HG02798 (cell line): ENCODE results near the gene IFT88.
A peak's percentile ranks its signal among the peaks of the same experiment; 100 is the strongest.

Experiments
- ATAC-seq: cut with Tn5 transposase; IDR thresholded peaks from one replicate; pipeline ENCODE4 v1.9.1; 2021; ENCODE audit warnings: mild to moderate bottlenecking; ENCODE audit not compliant: unreplicated experiment, poor library complexity

Gene IFT88

GRCh38 chr13:20566898-20567874 is at the start of gene IFT88:
IFT88 (plus strand) TSS chr13:20567157; CDS start chr13:20574386, 7,229 bp downstream.
- peak; percentile 91 for ATAC-seq

GRCh38 chr13:20518660-20519100 is 48.3 kb upstream of the IFT88 start:
- ATAC-seq: no peak

GRCh38 chr13:20519875-20520274 is 47.1 kb upstream of the IFT88 start:
- ATAC-seq: no peak

GRCh38 chr13:20521364-20522115 is 45.4 kb upstream of the IFT88 start:
- ATAC-seq: no peak

GRCh38 chr13:20525144-20525600 is 41.8 kb upstream of the IFT88 start:
- ATAC-seq: peak; percentile 10

- ATAC-seq: peak; percentile 92
Observed at GRCh38 chr13:20525601-20526544, 41.1 kb upstream of the IFT88 start, which contains the start of gene CRYL1. CRYL1 (minus strand) TSS chr13:20525857; CDS start chr13:20525794, 63 bp downstream.

GRCh38 chr13:20526664-20527063 is 40.3 kb upstream of the IFT88 start:
- ATAC-seq: no peak

- ATAC-seq: no peak
Observed at GRCh38 chr13:20528452-20528851, 38.5 kb upstream of the IFT88 start.

- no peak for ATAC-seq
Observed at GRCh38 chr13:20534038-20534608, 32.8 kb upstream of the IFT88 start.

GRCh38 chr13:20536992-20537391 is 30.0 kb upstream of the IFT88 start:
- no peak for ATAC-seq

- ATAC-seq: no peak
Observed at GRCh38 chr13:20544201-20544923, 22.6 kb upstream of the IFT88 start.

GRCh38 chr13:20546556-20546955 is 20.4 kb upstream of the IFT88 start:
- ATAC-seq: no peak

- ATAC-seq: no peak
Observed at GRCh38 chr13:20547479-20547908, 19.5 kb upstream of the IFT88 start.

- no peak for ATAC-seq
Observed at GRCh38 chr13:20550799-20551198, 16.2 kb upstream of the IFT88 start.

- no peak for ATAC-seq
Observed at GRCh38 chr13:20553311-20553710, 13.6 kb upstream of the IFT88 start.

- ATAC-seq: no peak
Observed at GRCh38 chr13:20558982-20559381, 8.0 kb upstream of the IFT88 start.

- ATAC-seq: no peak
Observed at GRCh38 chr13:20559659-20560356, 7.1 kb upstream of the IFT88 start.

- ATAC-seq: no peak
Observed at GRCh38 chr13:20561741-20562140, 5.2 kb upstream of the IFT88 start.
